ENCODE measurements around the gene HTR3E. TPM values are rescaled to one million over a fixed set of nuclear protein-coding genes. Genes with fewer than 3 reads are reported as not detected.
"Not testable (repeated sequence)": the region's sequence is repeated elsewhere in the genome, so short reads cannot be mapped to it uniquely, and the experiment has no call there.

HTR3E gene
- total and polyA plus RNA-seq, 4 experiments from 2014 or later, result not detected

DNA sequence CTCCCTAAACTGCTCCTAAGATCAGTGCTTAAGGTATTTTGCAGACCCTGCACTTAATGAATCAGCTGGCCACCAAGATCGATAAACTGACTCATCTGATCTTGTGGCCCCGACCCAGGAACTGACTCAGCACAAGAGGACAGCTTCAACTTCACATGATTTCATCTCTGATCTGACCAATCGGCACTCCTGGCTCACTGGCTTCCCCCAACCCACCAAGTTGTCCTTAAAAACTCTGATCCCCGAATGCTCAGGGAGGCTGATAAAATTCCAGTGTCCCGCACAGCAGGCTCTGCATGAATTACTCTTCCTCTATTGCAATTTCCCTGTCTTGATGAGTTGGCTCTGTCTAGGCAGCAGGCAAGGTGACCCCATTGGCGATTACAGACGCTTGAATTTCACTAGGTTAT lies 13.5 kb downstream of the HTR3E start:
- CTCF ChIA-PET (ENCODE audit: partially characterized antibody), result no interaction called here
- no peak overlapping the region for H3K4me3 Mint-ChIP-seq

DNA sequence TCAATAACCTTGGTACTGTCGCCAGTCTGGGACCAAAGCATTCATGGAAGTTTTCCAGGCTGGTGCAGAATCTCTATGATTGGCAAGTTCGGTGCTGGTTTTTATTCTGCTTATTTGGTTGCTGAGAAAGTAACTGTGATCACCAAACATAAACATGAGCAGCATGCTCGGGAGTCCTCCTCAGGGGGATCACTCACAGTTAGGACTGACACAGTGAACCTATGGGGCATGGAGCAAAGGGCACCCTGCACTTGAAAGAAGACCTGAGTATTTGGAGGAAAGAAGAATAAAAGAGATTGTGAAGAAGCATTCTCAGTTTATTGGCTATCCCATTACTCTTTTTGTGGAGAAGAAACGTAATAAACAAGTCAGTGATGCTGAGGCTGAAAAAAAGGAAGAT lies 19.2 kb downstream of the HTR3E start:
- H3K27ac ChIP-seq (ENCODE audit: low read depth, low read length), result no peak overlapping the region
- no peaks in the 10 kb centered on the region for H3K9me3 Mint-ChIP-seq
- H3K4me3 Mint-ChIP-seq, result no peak overlapping the region
- no peaks in the 10 kb centered on the region for H3K36me3 Mint-ChIP-seq
- H3K27me3 ChIP-seq (ENCODE audit: insufficient read depth, low read length), result no peaks in the 10 kb centered on the region
- no peaks in the 10 kb centered on the region for H3K9me3 ChIP-seq (ENCODE audit: control insufficient read depth in 1 of 2, low read length in 2 of 2)
- ChIA-PET POLR2A (ENCODE audit: partially characterized antibody) (no interaction called here), CTCF (ENCODE audit: partially characterized antibody) (interaction anchor here (1.3 kb wide), 1 partner anchor 14 kb away, joined by 3 read pairs; no protein-coding TSS in a partner anchor)
- no peak overlapping the region for H3K4me3 ChIP-seq (ENCODE audit: low read length in 2 of 2)
- no peak overlapping the region for H3K27ac Mint-ChIP-seq
- no peaks in the 10 kb centered on the region for H3K36me3 ChIP-seq (ENCODE audit: insufficient read depth, low read length)
- no peaks in the 10 kb centered on the region for H3K4me1 Mint-ChIP-seq
- intact Hi-C loops (cut with micrococcal nuclease), result no loop called here
- peaks cover 0 to 15% of the 10 kb centered on the region in 2 donors for H3K27me3 Mint-ChIP-seq
- H3K4me1 ChIP-seq (ENCODE audit: insufficient read depth, low read length), result no peaks in the 10 kb centered on the region
- DNase-seq, result no peak

More for the DNA sequence above, 13.5 kb downstream of the HTR3E start:
- H3K9me3 ChIP-seq (ENCODE audit: control insufficient read depth in 1 of 2, low read length in 2 of 2), result no peaks in the 10 kb centered on the region
- Mint-ChIP-seq H3K27me3 (peaks cover 3 to 4% of the 10 kb centered on the region in 2 donors), H3K9me3 (no peaks in the 10 kb centered on the region), H3K36me3 (no peaks in the 10 kb centered on the region), H3K4me1 (peaks cover 0 to 2% (median 0%) of the 10 kb centered on the region in 4 donors), H3K27ac (no peak overlapping the region)
- H3K4me1 ChIP-seq (ENCODE audit: insufficient read depth, low read length), result no peaks in the 10 kb centered on the region
- intact Hi-C loops (cut with micrococcal nuclease), result no loop called here
- POLR2A ChIA-PET (ENCODE audit: partially characterized antibody), result no interaction called here
- no peaks in the 10 kb centered on the region for H3K27me3 ChIP-seq (ENCODE audit: insufficient read depth, low read length)
- H3K36me3 ChIP-seq (ENCODE audit: insufficient read depth, low read length), result no peaks in the 10 kb centered on the region
- no peak for DNase-seq
- H3K4me3 ChIP-seq (ENCODE audit: low read length in 2 of 2), result no peak overlapping the region
- no peak overlapping the region for H3K27ac ChIP-seq (ENCODE audit: low read depth, low read length)

DNA sequence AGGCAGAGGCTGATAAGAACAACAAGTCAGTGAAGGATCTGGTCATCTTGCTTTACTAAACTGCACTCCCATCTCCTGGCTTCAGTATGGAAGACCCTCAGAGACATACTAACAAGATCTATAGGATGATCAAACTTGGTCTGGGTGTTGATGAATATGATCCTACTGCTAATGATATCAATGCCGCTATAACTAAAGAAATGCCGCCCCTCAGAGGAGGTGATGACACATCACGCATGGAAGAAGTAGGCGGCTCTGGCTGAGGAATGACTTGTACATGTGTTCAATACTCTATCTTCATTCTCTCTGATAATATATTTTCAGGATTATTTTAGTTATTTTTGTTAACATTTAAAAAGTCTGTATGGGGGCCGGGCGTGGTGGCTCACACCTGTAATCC lies 20.8 kb downstream of the HTR3E start:
- H3K4me3 Mint-ChIP-seq, result no peak overlapping the region
- H3K9me3 ChIP-seq (ENCODE audit: control insufficient read depth in 1 of 2, low read length in 2 of 2), result no peaks in the 10 kb centered on the region
- no peak overlapping the region for H3K4me3 ChIP-seq (ENCODE audit: low read length in 2 of 2)

DNA sequence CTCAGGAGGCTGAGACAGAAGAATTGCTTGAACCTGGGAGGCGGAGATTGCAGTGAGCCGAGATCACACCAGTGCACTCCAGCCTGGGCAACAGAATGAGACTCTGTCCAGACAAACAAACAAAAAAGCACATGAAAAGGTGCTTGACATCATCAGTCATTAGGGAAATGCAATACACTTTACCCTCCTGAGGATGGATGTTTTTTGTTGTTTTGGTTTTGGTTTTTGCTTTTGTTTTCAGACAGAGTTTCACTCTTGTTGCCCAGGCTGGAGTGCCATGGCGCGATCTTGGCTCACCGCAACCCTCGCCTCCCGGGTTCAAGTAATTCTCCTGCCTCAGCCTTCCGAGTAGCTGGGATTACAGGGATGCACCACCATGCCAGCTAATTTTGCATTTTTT lies 24.2 kb downstream of the HTR3E start:
- H3K4me1 ChIP-seq (ENCODE audit: insufficient read depth, low read length); H3K4me3 ChIP-seq (ENCODE audit: low read length in 2 of 2); CTCF ChIA-PET (ENCODE audit: partially characterized antibody); H3K36me3 Mint-ChIP-seq; intact Hi-C loops (cut with micrococcal nuclease); DNase-seq; H3K4me3 Mint-ChIP-seq; H3K27me3 ChIP-seq (ENCODE audit: insufficient read depth, low read length); H3K9me3 Mint-ChIP-seq; H3K9me3 ChIP-seq (ENCODE audit: control insufficient read depth in 1 of 2, low read length in 2 of 2); POLR2A ChIA-PET (ENCODE audit: partially characterized antibody); H3K4me1 Mint-ChIP-seq; H3K27ac ChIP-seq (ENCODE audit: low read depth, low read length); H3K36me3 ChIP-seq (ENCODE audit: insufficient read depth, low read length): not testable (repeated sequence)
- peaks cover 0 to 10% of the 10 kb centered on the region in 2 donors for H3K27me3 Mint-ChIP-seq
- peak overlapping the region in 1 of 7 donors; percentile 51 for H3K27ac Mint-ChIP-seq

More for the DNA sequence above, 20.8 kb downstream of the HTR3E start:
- no peaks in the 10 kb centered on the region for H3K9me3 Mint-ChIP-seq
- H3K4me1 Mint-ChIP-seq, result no peaks in the 10 kb centered on the region
- Histone ChIP-seq H3K36me3 (ENCODE audit: insufficient read depth, low read length) (no peaks in the 10 kb centered on the region), H3K27ac (ENCODE audit: low read depth, low read length) (no peak overlapping the region), H3K4me1 (ENCODE audit: insufficient read depth, low read length) (no peaks in the 10 kb centered on the region), H3K27me3 (ENCODE audit: insufficient read depth, low read length) (no peaks in the 10 kb centered on the region)
- H3K36me3 Mint-ChIP-seq, result no peaks in the 10 kb centered on the region
- ChIA-PET POLR2A (ENCODE audit: partially characterized antibody) (no interaction called here), CTCF (ENCODE audit: partially characterized antibody) (no interaction called here)
- DNase-seq, result no peak
- no peak overlapping the region for H3K27ac Mint-ChIP-seq
- H3K27me3 Mint-ChIP-seq, result peaks cover 0 to 15% of the 10 kb centered on the region in 2 donors
- intact Hi-C loops (cut with micrococcal nuclease), result no loop called here

DNA sequence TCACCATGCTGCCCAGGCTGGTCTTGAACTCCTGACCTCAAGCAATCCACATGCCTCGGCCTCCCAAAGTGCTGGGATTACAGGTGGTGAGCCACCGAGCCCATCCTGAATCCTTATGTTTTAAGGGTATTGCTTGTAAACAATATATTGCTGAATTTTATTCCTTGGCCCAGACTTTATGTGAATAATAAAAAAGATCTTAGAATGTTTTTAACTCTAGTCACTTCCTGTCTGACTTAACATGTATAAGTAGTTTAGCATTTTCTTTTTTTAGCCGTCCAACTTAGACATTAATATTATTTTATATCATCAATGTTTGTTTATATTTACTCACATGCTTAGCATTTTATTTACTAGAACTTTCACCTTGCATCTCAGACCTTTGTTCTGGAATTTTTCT lies 29.1 kb downstream of the HTR3E start:
- H3K36me3 ChIP-seq (ENCODE audit: insufficient read depth, low read length), result no peaks in the 10 kb centered on the region
- H3K4me3 Mint-ChIP-seq, result no peak overlapping the region
- no peaks in the 10 kb centered on the region for H3K9me3 Mint-ChIP-seq
- no peak overlapping the region for H3K27ac Mint-ChIP-seq
- no peak overlapping the region for H3K4me3 ChIP-seq (ENCODE audit: low read length in 2 of 2)
- DNase-seq, result no peak
- POLR2A ChIA-PET (ENCODE audit: partially characterized antibody), result interaction anchor here (1.1 kb wide), 1 partner anchor 9 kb away, joined by 4 read pairs; the partner anchor contains the start of gene EIF2B5
- CTCF ChIA-PET (ENCODE audit: partially characterized antibody), result no interaction called here
- peaks cover 1 to 3% of the 10 kb centered on the region in 2 donors for H3K27me3 Mint-ChIP-seq
- no peaks in the 10 kb centered on the region for H3K4me1 ChIP-seq (ENCODE audit: insufficient read depth, low read length)
- intact Hi-C loops (cut with micrococcal nuclease), result no loop called here
- no peaks in the 10 kb centered on the region for H3K27me3 ChIP-seq (ENCODE audit: insufficient read depth, low read length)
- H3K36me3 Mint-ChIP-seq, result no peaks in the 10 kb centered on the region
- no peaks in the 10 kb centered on the region for H3K9me3 ChIP-seq (ENCODE audit: control insufficient read depth in 1 of 2, low read length in 2 of 2)
- no peak overlapping the region for H3K27ac ChIP-seq (ENCODE audit: low read depth, low read length)
- no peaks in the 10 kb centered on the region for H3K4me1 Mint-ChIP-seq

DNA sequence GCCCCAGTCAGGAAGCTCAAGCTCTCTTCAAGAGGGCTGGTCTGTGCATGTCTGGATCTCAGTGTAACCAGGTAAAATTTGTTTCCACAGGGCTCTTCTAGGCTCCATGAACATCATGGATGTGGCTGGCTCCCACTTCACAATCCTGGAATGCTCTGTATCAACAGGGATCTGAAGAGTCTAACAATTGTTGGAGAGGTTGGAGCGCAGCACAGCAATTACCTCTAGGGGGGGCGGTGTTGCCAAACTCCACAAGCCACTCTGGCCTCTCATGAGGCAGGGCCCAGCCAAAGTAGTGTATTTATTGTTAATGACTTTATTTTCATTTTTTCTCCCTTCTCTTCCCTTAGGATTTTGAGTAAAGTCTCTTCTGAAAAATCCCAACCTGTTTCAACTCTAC lies 32.1 kb downstream of the HTR3E start:
- DNase-seq, result no peak
- H3K9me3 Mint-ChIP-seq, result no peaks in the 10 kb centered on the region
- H3K27me3 Mint-ChIP-seq, result peaks cover 1 to 3% of the 10 kb centered on the region in 2 donors
- no peak overlapping the region for H3K27ac Mint-ChIP-seq
- peaks cover 3 to 9% (median 5%) of the 10 kb centered on the region in 4 donors for H3K4me1 Mint-ChIP-seq
- no peak overlapping the region for H3K4me3 ChIP-seq (ENCODE audit: low read length in 2 of 2)
- intact Hi-C loops (cut with micrococcal nuclease), result no loop called here
- no peaks in the 10 kb centered on the region for H3K27me3 ChIP-seq (ENCODE audit: insufficient read depth, low read length)
- no peak overlapping the region for H3K27ac ChIP-seq (ENCODE audit: low read depth, low read length)
- no peaks in the 10 kb centered on the region for H3K36me3 Mint-ChIP-seq
- H3K4me3 Mint-ChIP-seq, result no peak overlapping the region
- H3K36me3 ChIP-seq (ENCODE audit: insufficient read depth, low read length), result no peaks in the 10 kb centered on the region
- no peaks in the 10 kb centered on the region for H3K9me3 ChIP-seq (ENCODE audit: control insufficient read depth in 1 of 2, low read length in 2 of 2)
- POLR2A ChIA-PET (ENCODE audit: partially characterized antibody), result no interaction called here
- peaks cover 8% of the 10 kb centered on the region for H3K4me1 ChIP-seq (ENCODE audit: insufficient read depth, low read length)
- CTCF ChIA-PET (ENCODE audit: partially characterized antibody), result no interaction called here

DNA sequence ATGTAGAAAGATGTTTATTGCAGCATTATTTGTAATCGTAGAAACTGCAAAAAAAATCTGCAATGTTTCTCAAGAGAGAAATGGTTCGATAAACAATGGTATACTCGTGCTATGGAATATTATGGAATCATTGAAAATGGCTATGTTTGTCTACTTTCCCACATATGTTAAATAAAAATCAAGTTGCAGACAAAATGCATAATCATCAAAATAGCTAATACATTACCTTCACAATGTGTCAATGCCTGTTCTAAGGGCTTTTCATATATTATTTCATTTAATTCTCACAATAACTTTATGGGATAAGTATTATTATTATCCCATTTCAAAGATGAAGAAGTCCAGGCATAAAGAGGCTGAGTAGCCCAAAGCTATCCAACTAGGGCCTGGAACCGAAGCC lies 36.1 kb downstream of the HTR3E start:
- intact Hi-C loops (cut with micrococcal nuclease), result loop anchor here (10.0 kb wide), 1 partner anchor 412 kb away; no protein-coding TSS in a partner anchor
- H3K4me3 Mint-ChIP-seq, result peak overlapping the region in 1 of 8 donors; percentile 15

More for the DNA sequence above, 36.1 kb downstream of the HTR3E start:
- POLR2A ChIA-PET (ENCODE audit: partially characterized antibody), result interaction anchor here (1.5 kb wide), 1 partner anchor 229 kb away, joined by 3 read pairs; no protein-coding TSS in a partner anchor
- no peaks in the 10 kb centered on the region for H3K36me3 ChIP-seq (ENCODE audit: insufficient read depth, low read length)
- H3K27ac Mint-ChIP-seq, result peak overlapping the region in 1 of 7 donors; percentile 90
- peaks cover 8 to 33% of the 10 kb centered on the region in 2 donors for H3K36me3 Mint-ChIP-seq
- no peak for DNase-seq
- peaks cover 28% of the 10 kb centered on the region for H3K4me1 ChIP-seq (ENCODE audit: insufficient read depth, low read length)
- H3K9me3 Mint-ChIP-seq, result no peaks in the 10 kb centered on the region
- CTCF ChIA-PET (ENCODE audit: partially characterized antibody), result interaction anchor here (0.5 to 1.9 kb wide), 3 partner anchors 95 to 1443 kb away, joined by 3 to 8 read pairs (median 7); partner anchors contain the start of gene EEF1AKMT4
- no peak overlapping the region for H3K27ac ChIP-seq (ENCODE audit: low read depth, low read length)
- peaks cover 23 to 47% (median 32%) of the 10 kb centered on the region in 4 donors for H3K4me1 Mint-ChIP-seq
- H3K27me3 Mint-ChIP-seq, result peaks cover 0 to 3% of the 10 kb centered on the region in 2 donors
- no peak overlapping the region for H3K4me3 ChIP-seq (ENCODE audit: low read length in 2 of 2)
- H3K27me3 ChIP-seq (ENCODE audit: insufficient read depth, low read length), result no peaks in the 10 kb centered on the region
- no peaks in the 10 kb centered on the region for H3K9me3 ChIP-seq (ENCODE audit: control insufficient read depth in 1 of 2, low read length in 2 of 2)

All from CD4-positive, alpha-beta memory T cell (primary cell).